ENCODE results near the gene CCDC187.

CCDC187 gene

GRCh38 chr9:136248951-136249876 lies 54.7 kb downstream of the CCDC187 start:
- Mint-ChIP-seq H3K36me3 (ENCODE audit: low read depth) (peaks cover 4% of the 10 kb centered on the region), H3K27ac (no peak overlapping the region), H3K4me1 (ENCODE audit: low read depth) (peaks cover 13% of the 10 kb centered on the region), H3K27me3 (ENCODE audit: low read depth) (peaks cover 4% of the 10 kb centered on the region), H3K4me3 (no peak overlapping the region), H3K9me3 (no peaks in the 10 kb centered on the region)
- no peak for DNase-seq (ENCODE audit: low spot score)

GRCh38 chr9:136247947-136248637 lies 55.8 kb downstream of the CCDC187 start:
- peaks cover 5% of the 10 kb centered on the region for H3K36me3 Mint-ChIP-seq (ENCODE audit: low read depth)

GRCh38 chr9:136247551-136247916 lies 56.4 kb downstream of the CCDC187 start:
- H3K36me3 Mint-ChIP-seq (ENCODE audit: low read depth), result peaks cover 5% of the 10 kb centered on the region
- H3K4me3 Mint-ChIP-seq, result no peak overlapping the region
- peaks cover 4% of the 10 kb centered on the region for H3K27me3 Mint-ChIP-seq (ENCODE audit: low read depth)
- H3K4me1 Mint-ChIP-seq (ENCODE audit: low read depth), result peaks cover 29% of the 10 kb centered on the region
- no peak for DNase-seq (ENCODE audit: low spot score)
- H3K9me3 Mint-ChIP-seq, result no peaks in the 10 kb centered on the region
- H3K27ac Mint-ChIP-seq, result no peak overlapping the region

More at GRCh38 chr9:136247947-136248637, 55.8 kb downstream of the CCDC187 start:
- H3K27ac Mint-ChIP-seq, result no peak overlapping the region
- H3K27me3 Mint-ChIP-seq (ENCODE audit: low read depth), result peaks cover 4% of the 10 kb centered on the region
- H3K4me1 Mint-ChIP-seq (ENCODE audit: low read depth), result peaks cover 24% of the 10 kb centered on the region
- no peak overlapping the region for H3K4me3 Mint-ChIP-seq
- no peaks in the 10 kb centered on the region for H3K9me3 Mint-ChIP-seq
- no peak for DNase-seq (ENCODE audit: low spot score)

GRCh38 chr9:136246849-136247550 lies 56.9 kb downstream of the CCDC187 start:
- H3K27ac Mint-ChIP-seq, result no peak overlapping the region
- peaks cover 29% of the 10 kb centered on the region for H3K4me1 Mint-ChIP-seq (ENCODE audit: low read depth)
- no peak overlapping the region for H3K4me3 Mint-ChIP-seq
- H3K27me3 Mint-ChIP-seq (ENCODE audit: low read depth), result peaks cover 4% of the 10 kb centered on the region
- H3K36me3 Mint-ChIP-seq (ENCODE audit: low read depth), result peaks cover 5% of the 10 kb centered on the region
- no peaks in the 10 kb centered on the region for H3K9me3 Mint-ChIP-seq
- no peak for DNase-seq (ENCODE audit: low spot score)

- Mint-ChIP-seq H3K27ac (peak within 1 kb of the TSS; percentile 86), H3K36me3 (ENCODE audit: low read depth) (peaks cover 5% of the 10 kb centered on the region), H3K4me3 (peak within 1 kb of the TSS; percentile 92), H3K27me3 (ENCODE audit: low read depth) (peaks cover 4% of the 10 kb centered on the region), H3K4me1 (ENCODE audit: low read depth) (peaks cover 29% of the 10 kb centered on the region), H3K9me3 (no peaks in the 10 kb centered on the region)
- peak; percentile 83 for DNase-seq (ENCODE audit: low spot score)
Observed at GRCh38 chr9:136245219-136246150, 58.4 kb downstream of the CCDC187 start, which contains the start of gene QSOX2. QSOX2 (minus strand) TSS chr9:136245812; CDS start chr9:136245803, 9 bp downstream.

- H3K36me3 Mint-ChIP-seq (ENCODE audit: low read depth), result peaks cover 5% of the 10 kb centered on the region
- no peaks in the 10 kb centered on the region for H3K9me3 Mint-ChIP-seq
- H3K4me3 Mint-ChIP-seq, result peak overlapping the region; percentile 92
- H3K27me3 Mint-ChIP-seq (ENCODE audit: low read depth), result peaks cover 4% of the 10 kb centered on the region
- peaks cover 29% of the 10 kb centered on the region for H3K4me1 Mint-ChIP-seq (ENCODE audit: low read depth)
- DNase-seq (ENCODE audit: low spot score), result no peak
- peak overlapping the region; percentile 86 for H3K27ac Mint-ChIP-seq
Observed at GRCh38 chr9:136244969-136245218, 59.0 kb downstream of the CCDC187 start.

- H3K4me3 Mint-ChIP-seq, result peak overlapping the region; percentile 92
- H3K36me3 Mint-ChIP-seq (ENCODE audit: low read depth), result peaks cover 5% of the 10 kb centered on the region
- peak; percentile 80 for DNase-seq (ENCODE audit: low spot score)
- H3K27ac Mint-ChIP-seq, result peak overlapping the region; percentile 86
- H3K27me3 Mint-ChIP-seq (ENCODE audit: low read depth), result peaks cover 4% of the 10 kb centered on the region
- no peaks in the 10 kb centered on the region for H3K9me3 Mint-ChIP-seq
- peaks cover 29% of the 10 kb centered on the region for H3K4me1 Mint-ChIP-seq (ENCODE audit: low read depth)
Observed at GRCh38 chr9:136244122-136244968, 59.5 kb downstream of the CCDC187 start.

GRCh38 chr9:136243631-136244030 lies 60.3 kb downstream of the CCDC187 start:
- Mint-ChIP-seq H3K27me3 (ENCODE audit: low read depth) (peaks cover 4% of the 10 kb centered on the region), H3K9me3 (no peaks in the 10 kb centered on the region), H3K27ac (peak overlapping the region; percentile 86), H3K4me1 (ENCODE audit: low read depth) (peaks cover 29% of the 10 kb centered on the region), H3K36me3 (ENCODE audit: low read depth) (peaks cover 5% of the 10 kb centered on the region), H3K4me3 (peak overlapping the region; percentile 92)
- peak; percentile 18 for DNase-seq (ENCODE audit: low spot score)

- H3K27ac Mint-ChIP-seq, result peak overlapping the region; percentile 86
- no peaks in the 10 kb centered on the region for H3K9me3 Mint-ChIP-seq
- peak overlapping the region; percentile 92 for H3K4me3 Mint-ChIP-seq
- peaks cover 5% of the 10 kb centered on the region for H3K36me3 Mint-ChIP-seq (ENCODE audit: low read depth)
- H3K27me3 Mint-ChIP-seq (ENCODE audit: low read depth), result peaks cover 4% of the 10 kb centered on the region
- H3K4me1 Mint-ChIP-seq (ENCODE audit: low read depth), result peaks cover 29% of the 10 kb centered on the region
- DNase-seq (ENCODE audit: low spot score), result no peak
Observed at GRCh38 chr9:136242918-136243525, 60.9 kb downstream of the CCDC187 start.

- Mint-ChIP-seq H3K36me3 (ENCODE audit: low read depth) (peaks cover 5% of the 10 kb centered on the region), H3K27ac (no peak overlapping the region), H3K27me3 (ENCODE audit: low read depth) (peaks cover 3% of the 10 kb centered on the region), H3K4me3 (no peak overlapping the region), H3K4me1 (ENCODE audit: low read depth) (peaks cover 29% of the 10 kb centered on the region), H3K9me3 (no peaks in the 10 kb centered on the region)
- DNase-seq (ENCODE audit: low spot score), result no peak
Observed at GRCh38 chr9:136242248-136242647, 61.6 kb downstream of the CCDC187 start.

- H3K27ac Mint-ChIP-seq, result no peak overlapping the region
- peaks cover 29% of the 10 kb centered on the region for H3K4me1 Mint-ChIP-seq (ENCODE audit: low read depth)
- no peaks in the 10 kb centered on the region for H3K27me3 Mint-ChIP-seq (ENCODE audit: low read depth)
- H3K9me3 Mint-ChIP-seq, result no peaks in the 10 kb centered on the region
- H3K4me3 Mint-ChIP-seq, result no peak overlapping the region
- no peak for DNase-seq (ENCODE audit: low spot score)
- H3K36me3 Mint-ChIP-seq (ENCODE audit: low read depth), result peaks cover 5% of the 10 kb centered on the region
Observed at GRCh38 chr9:136241542-136241941, 62.4 kb downstream of the CCDC187 start.

- no peaks in the 10 kb centered on the region for H3K9me3 Mint-ChIP-seq
- peaks cover 5% of the 10 kb centered on the region for H3K36me3 Mint-ChIP-seq (ENCODE audit: low read depth)
- H3K4me1 Mint-ChIP-seq (ENCODE audit: low read depth), result peaks cover 26% of the 10 kb centered on the region
- H3K27me3 Mint-ChIP-seq (ENCODE audit: low read depth), result no peaks in the 10 kb centered on the region
- H3K27ac Mint-ChIP-seq, result no peak overlapping the region
- no peak overlapping the region for H3K4me3 Mint-ChIP-seq
- DNase-seq (ENCODE audit: low spot score), result no peak
Observed at GRCh38 chr9:136240941-136241340, 63.0 kb downstream of the CCDC187 start.
